NCI-H226 (cell line): ENCODE measurements around the gene C20orf173.
"Not testable (repeated sequence)": the region's sequence is repeated elsewhere in the genome, so short reads cannot be mapped to it uniquely, and the experiment has no call there.

Source experiments
- DNase-seq: peaks from one replicate; pipeline ENCODE4 v3.0.0-alpha.2; 2015

The C20orf173 gene, protein sequence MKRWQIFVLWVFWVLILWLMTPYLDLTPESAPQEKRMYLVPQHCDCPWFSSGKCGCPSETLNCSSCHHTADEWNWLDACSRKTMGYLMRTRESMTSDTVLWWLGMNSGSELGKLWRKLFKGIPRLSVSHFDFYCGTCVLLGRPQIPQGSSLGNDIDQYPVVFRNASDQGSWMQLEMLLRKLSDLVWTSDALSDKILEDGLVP

DNA sequence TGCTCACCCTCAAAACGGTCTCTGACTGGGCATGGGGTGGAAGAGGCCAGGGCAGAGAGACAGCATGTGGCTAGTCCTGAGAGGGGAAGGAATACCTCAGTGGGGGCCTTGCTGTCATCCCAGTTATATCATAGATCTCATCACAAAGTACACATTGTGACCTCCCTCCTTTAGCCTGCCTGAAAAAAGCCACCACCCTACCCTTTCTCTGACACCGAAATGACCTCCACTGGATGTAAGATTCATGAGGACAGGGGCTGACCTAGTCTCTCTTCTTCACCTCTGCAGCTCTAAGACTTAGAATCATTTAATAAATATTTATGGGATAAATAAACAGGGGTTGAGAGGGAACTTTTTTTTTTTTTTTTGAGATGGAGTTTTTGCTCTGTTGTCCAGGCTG, at the start of gene C20orf173:
Gene C20orf173 (minus strand): TSS at position 101 of the 400 bp plus-strand sequence. CDS start 279 bp downstream, outside the sequence.
- no peak for DNase-seq

DNA sequence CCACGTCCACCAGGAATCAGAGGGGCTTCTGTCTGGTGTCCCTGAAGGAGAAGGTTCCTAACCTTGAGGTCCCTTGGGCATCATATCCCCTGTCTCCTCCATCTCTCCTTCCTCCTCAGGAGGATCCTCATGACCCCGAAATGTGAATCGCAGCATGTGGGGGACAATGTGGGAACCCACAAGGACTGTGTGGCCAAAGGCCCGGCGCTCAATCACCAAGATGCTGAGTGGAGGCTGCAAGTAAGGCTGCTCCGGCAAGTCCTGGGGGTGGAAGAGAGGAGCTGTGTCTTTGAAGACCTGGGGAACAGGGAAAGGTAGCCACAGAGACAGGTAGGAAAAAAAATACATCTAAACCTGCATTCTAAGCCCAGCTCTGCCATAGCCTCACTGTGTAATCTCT, 49.7 kb upstream of the C20orf173 start:
- DNase-seq = no peak

DNA sequence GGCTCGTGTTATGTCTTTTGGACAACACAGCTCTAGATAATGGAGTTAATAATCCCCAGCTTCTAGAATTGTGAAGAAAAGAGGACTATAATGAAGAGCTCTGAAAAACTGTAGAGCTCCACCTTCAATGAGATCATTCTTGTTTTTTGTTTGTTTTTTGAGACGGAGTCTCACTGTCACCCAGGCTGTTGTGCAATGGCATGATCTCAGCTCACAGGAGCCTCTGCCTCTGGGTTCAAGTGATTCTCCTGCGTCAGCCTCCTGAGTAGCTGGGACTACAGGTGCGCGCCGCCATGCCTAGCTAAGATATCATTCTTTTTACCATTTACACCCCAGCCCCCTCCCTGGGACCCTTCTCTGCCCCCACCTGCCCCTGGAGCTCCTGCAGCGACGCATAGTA, 49.0 kb upstream of the C20orf173 start:
- no peak for DNase-seq

DNA sequence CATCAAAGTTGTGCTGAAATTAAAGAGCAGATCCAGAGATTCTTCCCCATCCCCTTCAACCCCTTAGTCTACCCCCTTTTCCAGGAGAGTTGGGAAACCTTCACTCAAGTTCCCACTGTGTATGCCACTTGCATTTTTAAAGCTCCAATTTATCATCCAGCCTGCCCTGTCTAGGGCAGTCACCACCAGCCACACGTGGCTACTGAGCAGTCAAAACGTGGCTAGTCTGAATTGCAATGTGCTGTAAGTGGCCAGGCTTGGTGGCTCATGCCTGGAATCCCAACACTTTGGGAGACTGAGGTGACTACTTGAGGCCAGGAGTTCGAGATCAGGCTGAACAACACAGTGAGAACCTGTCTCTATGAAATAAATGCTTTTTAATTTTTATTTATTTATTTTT, 47.4 kb upstream of the C20orf173 start:
- DNase-seq = no peak

DNA sequence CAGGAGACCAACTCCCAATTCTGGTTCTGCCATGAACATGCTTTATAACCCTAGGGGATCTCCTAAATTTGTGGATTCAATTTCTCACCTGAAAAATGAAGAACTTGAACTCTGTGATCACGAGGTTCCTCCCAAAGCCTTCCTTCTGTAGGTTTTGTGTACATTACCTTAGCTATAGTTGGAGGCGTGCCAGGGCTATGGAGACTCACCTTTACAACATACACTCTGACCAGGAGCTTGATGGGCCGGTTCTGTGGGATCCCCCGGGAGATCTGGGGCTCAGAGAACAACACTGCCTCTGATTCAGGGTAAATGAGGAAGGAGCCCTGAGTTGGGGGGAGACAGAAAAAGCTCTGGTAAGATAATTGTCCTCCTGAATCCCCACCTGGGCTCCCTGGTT, 46.5 kb upstream of the C20orf173 start:
- DNase-seq = no peak

DNA sequence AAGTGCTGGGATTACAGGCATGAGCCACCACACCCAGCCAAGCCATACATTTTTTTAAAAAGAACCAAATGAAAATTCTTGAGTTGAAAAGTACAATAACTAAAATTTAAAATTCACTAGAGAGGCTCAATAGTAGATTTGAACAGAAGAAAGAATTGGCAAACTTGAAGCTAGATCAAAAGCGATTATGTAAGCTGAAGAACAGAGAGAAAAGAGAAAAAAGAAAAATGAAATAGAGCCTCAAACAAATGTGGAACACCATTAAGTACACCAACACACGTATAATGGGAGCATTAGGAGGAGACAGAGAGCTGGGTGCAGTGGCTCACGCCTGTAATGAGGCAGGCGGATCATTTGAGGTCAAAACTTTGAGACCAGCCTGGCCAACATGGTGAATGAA, 43.4 kb upstream of the C20orf173 start:
- no peak for DNase-seq

DNA sequence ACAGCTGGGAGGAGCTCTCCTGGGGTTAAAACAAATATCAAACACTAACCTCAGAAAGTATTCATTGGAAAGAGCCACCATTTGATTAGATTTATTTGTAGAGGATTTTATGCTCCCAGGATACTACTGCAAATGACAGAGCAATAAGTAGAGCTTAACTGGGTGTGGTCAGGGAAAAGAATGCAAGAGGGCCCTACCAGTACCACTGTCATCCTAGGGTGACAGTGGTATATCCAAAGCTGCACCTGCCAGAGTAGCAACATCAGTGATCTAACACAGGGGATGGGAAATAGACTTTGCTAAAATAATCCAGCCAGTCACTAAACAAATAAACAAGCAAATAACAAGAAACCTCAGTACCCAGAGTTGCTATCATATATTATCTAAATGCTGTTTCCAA, 42.1 kb upstream of the C20orf173 start:
- DNase-seq = no peak

DNA sequence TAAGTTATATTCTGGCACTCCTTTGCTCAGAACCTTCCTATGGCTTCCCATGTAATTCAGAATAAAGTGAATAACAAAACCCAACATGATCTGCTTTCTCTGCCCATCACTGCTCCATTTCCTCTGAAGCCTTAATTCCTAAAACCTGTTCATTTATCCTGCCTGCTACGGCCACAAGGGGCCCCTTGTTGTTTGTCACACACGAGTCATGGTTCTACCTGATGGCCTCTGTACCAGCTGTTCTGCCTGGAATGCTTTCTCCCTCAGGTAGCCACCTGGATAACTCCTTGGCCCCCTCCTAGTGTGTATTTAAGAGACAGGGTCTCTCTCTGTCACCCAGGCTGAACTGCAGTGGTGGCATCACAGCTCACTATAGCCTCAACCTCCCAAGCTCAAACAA, 39.2 kb upstream of the C20orf173 start:
- DNase-seq = no peak

DNA sequence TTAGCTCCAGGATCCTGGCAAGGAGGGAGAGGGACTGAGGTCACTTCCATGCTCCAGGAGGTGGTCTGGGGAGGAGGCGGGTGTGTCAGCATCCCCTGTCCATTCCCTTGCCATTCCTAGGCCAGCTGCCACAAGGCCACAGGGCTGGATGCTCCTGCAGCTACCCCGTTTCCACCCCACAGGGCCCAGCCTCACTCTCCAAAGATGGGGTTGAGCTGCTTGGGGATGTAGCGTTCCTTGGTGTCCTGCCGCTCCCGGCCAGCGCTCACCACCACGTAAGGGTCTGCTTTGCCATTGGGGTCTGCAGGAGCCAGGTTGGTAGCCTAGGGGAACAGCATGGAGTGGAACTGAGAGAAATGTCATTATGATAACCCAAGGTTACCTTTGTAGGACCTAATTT, 35.5 kb upstream of the C20orf173 start:
- DNase-seq = no peak

DNA sequence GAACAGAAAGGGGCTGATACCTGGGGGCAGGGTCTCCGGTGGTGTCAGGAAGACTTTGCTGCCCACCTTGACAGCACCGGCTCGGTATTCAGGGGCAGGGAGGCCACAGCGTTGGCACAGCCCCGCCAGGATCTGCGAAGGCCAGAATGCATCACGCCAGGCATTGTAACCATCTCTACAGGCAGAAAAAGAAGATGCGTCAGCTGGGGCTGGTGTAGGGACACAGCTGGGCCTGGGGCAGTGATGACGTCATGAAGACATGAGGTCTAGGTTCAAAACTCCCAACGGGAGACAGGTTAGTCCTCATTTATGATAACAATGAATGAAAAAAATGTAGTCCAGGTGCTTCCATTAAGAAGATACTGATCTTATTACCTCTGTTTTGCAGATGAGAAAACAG, 34.4 kb upstream of the C20orf173 start:
- no peak for DNase-seq

DNA sequence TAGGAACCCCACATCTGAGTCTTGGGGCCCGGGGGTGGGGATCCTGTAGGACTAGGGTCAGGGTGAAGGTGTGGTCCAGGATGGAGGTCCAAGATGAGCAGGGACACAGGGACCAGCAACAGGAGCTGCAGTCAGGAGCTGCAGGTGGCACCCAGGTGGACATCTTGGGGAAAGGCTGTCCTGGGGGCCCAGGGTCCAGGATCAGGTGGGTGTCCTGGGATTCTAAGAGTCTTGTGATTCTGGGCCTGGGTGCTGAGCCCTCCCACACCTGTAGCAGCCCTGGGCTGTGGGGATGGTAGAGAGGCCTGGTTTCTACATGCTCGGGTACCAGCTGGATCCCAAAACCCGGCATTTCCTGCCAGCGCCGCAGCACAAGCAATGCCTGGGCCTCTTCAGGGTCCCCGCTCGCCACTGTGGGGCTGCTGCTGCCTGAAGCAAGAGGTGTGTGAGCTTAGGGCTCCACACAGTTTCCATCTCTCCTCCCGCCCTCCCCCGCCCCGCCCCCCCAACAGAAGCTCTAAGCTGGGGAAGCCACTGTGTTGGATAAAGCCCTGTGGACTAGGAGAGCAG, 33.2 kb upstream of the C20orf173 start:
- DNase-seq = no peak

DNA sequence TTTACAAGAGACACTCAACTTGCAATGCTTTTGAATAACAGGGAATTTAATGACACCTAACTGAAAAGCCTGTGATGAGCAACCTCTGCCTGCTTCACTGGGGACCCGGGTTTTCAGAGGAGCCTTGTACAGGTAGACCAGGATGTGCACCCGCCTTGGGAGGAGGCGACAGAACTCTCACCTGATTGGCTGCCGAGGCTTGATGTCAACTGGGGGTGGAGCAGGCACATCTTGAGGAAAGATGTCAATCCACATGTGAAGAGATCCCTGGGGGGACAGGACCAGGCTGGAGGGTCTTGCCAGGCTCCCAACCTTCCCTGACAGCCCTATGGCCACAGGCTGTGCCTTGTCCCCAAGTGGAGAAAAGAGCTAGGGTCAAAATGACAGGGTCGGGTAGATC, 32.2 kb upstream of the C20orf173 start:
- no peak for DNase-seq

DNA sequence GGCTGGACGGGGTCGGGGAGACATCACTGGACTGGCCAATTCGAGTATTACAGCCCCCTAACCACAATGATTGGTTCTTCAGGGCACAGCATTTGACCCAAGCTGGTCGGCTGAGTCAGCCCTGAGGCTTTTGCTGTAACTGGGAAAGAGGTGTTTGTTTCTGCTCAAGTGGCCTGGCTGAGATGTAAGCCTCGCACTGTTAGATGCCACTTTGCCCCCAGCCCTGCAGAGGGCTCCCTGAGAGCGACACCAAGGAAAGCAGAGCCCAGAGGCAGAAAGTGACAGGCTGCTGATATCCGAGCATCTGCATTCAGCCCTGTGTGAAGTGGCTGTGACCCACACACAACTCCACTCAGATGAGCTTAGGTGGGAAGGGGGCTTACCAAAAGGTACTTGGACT, 31.8 kb upstream of the C20orf173 start:
- DNase-seq = no peak

DNA sequence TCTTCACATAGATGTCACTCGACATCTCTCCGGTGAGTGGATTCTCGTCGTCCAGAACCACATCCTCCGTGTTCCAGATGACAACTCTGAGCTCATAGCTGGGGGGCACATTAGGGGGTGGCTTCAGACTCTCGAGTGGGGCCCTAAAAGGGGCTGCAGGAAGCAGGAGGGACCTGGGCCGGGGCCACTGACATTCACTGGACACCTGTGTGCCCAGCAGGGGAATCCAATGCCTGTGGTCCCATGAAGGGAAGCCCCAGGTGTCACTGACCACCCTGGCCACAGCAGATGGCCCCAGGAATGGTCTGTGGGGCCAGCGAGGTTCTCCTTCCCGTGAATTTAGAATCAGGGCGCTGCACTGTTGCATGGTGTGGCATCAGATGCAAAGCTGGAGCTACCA, 31.1 kb upstream of the C20orf173 start:
- DNase-seq = no peak

DNA sequence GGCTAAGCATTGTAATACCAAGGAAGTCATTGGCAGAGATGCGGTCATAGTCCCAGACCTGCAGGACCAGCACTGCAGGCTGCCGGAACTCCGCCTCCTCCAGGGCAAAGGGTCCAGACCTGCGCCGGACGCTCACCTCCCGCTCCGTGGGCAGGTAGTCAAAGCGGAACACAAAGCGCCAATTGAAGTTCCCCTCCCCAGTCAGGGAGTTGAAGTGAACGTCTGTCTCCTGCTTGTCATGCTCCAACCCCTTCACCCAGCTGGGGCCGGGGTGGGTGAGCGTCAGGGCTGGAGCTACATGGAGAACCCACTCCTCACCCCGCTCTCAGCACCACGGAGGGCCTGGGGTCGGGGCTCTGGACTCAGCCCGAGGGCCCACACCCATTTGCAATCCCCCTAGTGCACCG, 30.7 kb upstream of the C20orf173 start:
- no peak for DNase-seq

DNA sequence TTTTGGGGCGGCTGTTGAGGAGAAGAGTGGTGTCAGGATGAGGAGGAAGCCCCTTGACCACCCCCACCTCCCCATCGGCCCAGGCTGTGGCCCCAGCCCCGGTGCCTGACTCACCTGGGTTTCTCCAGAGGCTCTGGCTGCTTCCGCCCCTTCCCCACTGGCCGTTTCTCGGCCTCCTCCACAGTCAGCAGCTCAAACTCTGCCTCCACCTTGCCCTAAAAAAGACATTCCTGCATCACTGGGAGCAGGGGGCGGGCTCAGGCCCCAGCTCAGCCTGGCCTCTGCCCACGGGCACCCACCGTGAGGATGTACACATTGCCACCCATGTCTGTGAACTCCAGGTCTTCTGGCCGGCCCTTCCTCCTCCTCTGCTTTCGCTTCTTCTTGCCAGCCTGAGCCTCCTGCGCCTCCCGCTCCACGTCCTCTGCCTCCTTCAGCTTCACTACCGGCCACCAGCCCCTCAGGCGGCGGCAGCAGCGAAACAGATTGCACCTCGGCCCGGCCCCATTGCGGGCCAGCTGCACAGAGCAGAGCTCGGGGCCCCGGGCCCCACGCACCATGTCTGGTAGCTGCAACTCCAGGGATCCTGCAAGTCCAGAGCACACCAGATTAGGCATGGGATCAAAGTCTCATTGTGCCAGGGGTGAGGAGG, 29.7 kb upstream of the C20orf173 start:
- DNase-seq = no peak

DNA sequence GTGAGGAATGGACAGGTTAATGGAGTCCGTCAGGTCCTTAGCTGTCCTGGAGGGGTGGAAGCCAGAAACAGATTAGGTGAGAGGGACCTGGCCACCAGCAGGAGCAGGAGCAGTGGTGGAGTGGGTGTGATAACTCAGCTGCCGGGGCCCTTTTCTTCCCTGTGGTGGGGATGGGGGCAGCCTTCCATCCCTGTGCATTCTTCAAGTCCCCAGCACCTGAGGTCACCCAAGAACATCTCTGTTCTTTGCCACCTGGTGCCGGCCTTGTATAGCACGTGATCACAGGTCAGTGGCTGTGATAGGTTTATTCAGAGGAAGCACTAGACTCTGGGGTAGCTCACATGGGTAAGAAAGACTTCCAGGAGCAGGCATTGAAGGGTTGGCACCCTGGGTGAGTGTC, 29.0 kb upstream of the C20orf173 start:
- DNase-seq = no peak

DNA sequence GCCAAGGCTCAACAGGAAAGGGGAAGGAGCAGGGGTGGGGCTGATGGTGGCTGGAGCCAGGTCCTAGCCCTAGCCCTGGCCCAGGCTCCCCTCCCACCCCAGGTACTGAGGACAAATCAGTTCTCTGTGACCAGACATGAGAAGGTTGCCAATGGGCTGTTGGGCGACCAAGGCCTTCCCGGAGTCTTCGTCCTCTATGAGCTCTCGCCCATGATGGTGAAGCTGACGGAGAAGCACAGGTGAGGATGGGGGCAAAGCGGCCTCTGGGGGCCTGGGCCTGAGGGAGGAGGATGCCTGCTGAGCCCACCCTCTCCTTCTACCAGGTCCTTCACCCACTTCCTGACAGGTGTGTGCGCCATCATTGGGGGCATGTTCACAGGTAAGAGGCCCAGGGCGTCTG, 27.4 kb upstream of the C20orf173 start:
- no peak for DNase-seq

DNA sequence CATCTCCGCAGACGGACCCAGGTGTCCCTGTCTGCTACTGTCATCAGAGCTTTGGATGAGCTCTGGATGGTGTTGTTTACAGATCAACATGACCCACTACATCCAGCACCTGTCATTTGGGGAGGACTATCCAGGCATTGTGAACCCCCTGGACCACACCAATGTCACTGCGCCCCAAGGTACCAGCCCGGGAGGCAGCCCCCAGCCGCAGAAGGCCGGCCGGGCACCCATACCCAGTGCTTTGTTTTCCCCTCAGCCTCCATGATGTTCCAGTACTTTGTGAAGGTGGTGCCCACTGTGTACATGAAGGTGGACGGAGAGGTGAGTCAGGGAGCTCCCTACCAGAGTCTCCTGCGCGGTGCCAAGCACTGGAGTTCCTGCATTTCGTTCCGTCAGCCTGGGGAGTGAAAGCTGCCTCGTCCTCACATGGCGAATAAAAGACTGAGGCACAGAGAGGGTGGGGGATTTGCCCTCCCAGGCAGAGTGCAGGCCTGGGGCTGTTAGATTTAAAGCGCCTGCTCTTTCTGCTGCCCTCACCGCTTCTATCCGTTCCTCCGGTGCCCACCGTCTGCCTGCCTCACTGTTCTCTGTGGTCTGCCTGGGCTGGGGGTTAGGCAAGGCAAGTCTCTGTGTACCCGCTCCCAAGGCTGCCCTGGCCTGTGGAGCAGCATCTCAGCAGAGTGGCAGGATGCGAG, 26.6 kb upstream of the C20orf173 start:
- DNase-seq = no peak

DNA sequence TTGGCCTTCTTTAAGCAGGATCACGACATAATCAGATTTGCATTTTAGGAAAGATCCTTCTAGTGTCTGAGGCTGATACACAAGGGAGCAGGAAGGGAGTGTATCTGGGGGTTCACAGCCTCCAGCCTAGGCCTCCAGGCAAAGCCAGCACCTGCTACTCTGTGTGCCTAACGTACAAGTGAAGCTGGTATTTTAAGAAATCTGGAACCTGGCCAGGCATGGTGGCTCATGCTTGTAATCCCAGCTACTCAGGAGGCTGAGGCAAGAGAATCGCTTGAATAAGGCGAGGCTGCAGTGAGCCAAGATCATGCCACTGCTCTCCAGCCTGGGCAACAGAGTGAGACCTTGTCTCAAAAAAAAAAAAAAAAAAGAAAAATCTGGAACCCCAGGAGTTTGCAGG, 26.0 kb upstream of the C20orf173 start:
- DNase-seq = not testable (repeated sequence)

DNA sequence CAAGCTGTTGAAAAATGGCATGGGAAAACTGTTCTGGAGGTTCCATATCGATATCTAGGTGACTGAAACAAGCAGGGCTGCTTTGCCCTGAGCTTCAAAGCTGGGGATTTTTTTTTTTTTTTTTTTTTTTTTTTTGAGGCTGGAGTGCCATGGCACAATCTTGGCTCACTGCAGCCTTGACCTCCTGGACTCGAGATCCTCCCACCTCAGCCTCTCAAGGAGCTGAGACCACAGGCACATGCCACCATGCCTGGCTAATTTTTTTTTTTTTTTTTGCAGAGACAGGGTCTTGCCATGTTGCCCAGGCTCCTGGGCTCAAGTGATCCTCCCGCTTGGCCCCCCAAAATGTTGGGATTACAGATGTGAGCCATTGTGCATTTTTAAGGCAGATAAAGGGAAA, 23.5 kb upstream of the C20orf173 start:
- no peak for DNase-seq

DNA sequence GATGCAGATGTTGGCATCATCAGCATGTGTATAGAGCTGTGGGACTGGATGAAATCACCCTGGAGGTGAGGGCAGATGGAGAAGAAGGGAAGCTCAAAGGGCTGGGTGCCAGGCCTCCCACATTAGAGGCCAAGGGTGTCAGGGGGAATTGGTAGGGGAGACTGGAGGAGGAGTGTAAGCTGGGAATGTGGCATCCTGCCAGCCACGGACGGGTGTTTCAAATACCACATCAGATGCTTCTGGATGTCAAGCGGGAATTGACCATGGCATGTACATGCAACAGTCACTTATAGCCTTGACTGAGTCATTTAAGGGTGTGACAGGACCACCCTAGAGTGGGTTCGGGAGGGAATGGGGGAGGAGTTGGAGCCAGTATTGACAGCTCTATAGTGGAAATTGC, 22.1 kb upstream of the C20orf173 start:
- peak; percentile 40 for DNase-seq

DNA sequence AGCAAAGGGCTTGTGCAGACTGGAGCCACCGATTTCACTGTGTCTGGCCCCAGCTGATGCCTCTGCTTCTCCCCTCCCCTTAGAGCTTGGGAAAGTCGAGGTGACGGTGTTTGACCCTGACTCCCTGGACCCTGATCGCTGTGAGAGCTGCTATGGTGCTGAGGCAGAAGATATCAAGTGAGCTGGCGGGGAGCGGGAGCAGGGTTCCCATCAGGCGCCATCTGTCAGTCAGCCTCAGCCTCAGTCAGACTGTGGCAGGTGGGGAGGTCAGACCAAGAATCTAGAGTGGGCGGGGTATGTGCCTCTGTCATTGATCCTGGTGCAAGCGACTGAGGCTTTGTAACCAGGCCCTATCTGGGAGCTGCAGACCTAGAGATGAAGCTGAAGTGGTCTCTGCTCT, 17.9 kb upstream of the C20orf173 start:
- DNase-seq = no peak

DNA sequence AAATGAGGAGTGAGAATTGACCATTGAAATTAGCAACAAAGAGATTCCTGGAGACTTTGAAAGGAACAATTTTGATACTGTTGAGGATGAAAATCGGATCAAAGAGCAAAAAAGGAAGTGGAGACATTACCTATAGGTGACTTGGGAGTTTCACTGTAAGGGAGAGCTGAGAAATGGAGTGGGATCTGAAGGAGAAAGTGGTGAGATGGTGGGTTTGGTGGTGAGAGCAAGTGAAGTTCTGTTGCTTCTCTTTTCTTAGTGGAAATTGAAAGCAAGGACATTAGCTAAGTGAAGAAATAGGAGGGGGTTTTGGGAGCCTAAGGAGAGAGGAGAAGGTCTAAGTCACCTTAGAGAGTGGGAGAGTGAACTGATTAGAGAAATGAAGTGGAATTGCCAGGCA, 16.7 kb upstream of the C20orf173 start:
- DNase-seq = no peak
